Measurements from ENCODE around the gene F8.

DNA sequence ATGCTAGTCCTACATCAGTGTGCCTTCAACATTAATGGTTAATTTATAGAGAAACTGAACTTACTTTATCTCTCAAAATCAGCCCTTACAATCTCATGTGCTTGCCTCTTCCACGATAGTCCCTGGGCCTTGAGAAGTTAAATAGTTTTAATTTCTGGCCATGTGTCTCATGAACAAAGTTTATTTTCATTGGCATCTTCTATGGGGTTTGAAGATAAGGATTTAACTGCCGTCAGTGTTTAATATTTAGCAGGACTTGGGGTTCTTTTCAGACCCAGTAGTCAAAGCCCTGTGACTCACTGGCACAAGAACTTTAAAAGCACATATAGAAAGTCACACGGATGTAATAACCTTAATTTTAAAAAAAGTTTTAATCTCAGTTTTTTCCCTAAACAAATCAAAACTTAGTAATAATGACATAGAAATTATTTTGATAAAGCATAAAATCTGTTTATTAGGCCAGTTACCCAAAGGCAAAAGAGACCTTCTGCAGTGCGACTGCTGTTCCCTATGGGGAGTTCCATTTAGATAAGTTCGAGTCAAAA is 207.2 kb downstream of the F8 start:
- TF ChIP-seq, protein P1, sequence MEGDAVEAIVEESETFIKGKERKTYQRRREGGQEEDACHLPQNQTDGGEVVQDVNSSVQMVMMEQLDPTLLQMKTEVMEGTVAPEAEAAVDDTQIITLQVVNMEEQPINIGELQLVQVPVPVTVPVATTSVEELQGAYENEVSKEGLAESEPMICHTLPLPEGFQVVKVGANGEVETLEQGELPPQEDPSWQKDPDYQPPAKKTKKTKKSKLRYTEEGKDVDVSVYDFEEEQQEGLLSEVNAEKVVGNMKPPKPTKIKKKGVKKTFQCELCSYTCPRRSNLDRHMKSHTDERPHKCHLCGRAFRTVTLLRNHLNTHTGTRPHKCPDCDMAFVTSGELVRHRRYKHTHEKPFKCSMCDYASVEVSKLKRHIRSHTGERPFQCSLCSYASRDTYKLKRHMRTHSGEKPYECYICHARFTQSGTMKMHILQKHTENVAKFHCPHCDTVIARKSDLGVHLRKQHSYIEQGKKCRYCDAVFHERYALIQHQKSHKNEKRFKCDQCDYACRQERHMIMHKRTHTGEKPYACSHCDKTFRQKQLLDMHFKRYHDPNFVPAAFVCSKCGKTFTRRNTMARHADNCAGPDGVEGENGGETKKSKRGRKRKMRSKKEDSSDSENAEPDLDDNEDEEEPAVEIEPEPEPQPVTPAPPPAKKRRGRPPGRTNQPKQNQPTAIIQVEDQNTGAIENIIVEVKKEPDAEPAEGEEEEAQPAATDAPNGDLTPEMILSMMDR (IDR thresholded peaks at IDR 0.05; ENCODE audit: low read length), result no peak
- TF ChIP-seq EZH2 (IDR thresholded peaks at IDR 0.05; ENCODE audit: borderline replicate concordance, low read length), result no peak
